Measurements from ENCODE around the gene GDA. TPM values are rescaled to one million over a fixed set of nuclear protein-coding genes. Genes with fewer than 3 reads are reported as not detected.

The GDA gene
- total and polyA plus RNA-seq, 2 of the 8 experiments (the other 6 are each of a cell fraction or from before 2014, with no cell fraction given), result 0.35 to 3.0 TPM

GRCh38 chr9:72133365-72134035, 15.7 kb upstream of the GDA start:
- H3K9me3 ChIP-seq (ENCODE audit: insufficient read depth in 2 of 2, low read depth in 1 of 2, low read length in 1 of 2), result no peaks in the 10 kb centered on the region; a peak in 1 of 4 replicates
- no peaks in the 10 kb centered on the region for H3K79me2 ChIP-seq (ENCODE audit: control insufficient read depth in 1 of 2, insufficient read depth in 2 of 2, low read length in 2 of 2)
- H2BK12ac ChIP-seq (ENCODE audit: low read depth, low read length), result no peak overlapping the region
- no peak overlapping the region for H3K14ac ChIP-seq (ENCODE audit: insufficient read length)
- H3K4me3 ChIP-seq (ENCODE audit: extremely low read depth in 1 of 4, insufficient read depth in 2 of 4, low read depth in 3 of 4, low read length in 4 of 4), result no peak overlapping the region
- H4K8ac ChIP-seq (ENCODE audit: extremely low read depth, insufficient read depth, low read length), result no peak overlapping the region
- no peaks in the 10 kb centered on the region for H3K23me2 ChIP-seq (ENCODE audit: low read depth, low read length)
- DNase-seq (ENCODE audit: low read depth in 1 of 2, low spot score in 2 of 2) (no peak), FAIRE-seq (no peak)
- H4K91ac ChIP-seq (replicated peaks; ENCODE audit: insufficient read length, low read length), result no peak overlapping the region
- H3K18ac ChIP-seq (ENCODE audit: extremely low read depth, low read length), result no peak overlapping the region
- H2AFZ ChIP-seq (ENCODE audit: low read length), result no peak overlapping the region
- no peaks in the 10 kb centered on the region for H3K36me3 ChIP-seq (ENCODE audit: control insufficient read depth in 2 of 4, insufficient read depth in 4 of 4, low read length in 3 of 4)
- no peak overlapping the region for H3K23ac ChIP-seq (ENCODE audit: insufficient read length)
- H3K56ac ChIP-seq (replicated peaks; ENCODE audit: insufficient read length, low read depth, low read length), result no peak overlapping the region
- no peak overlapping the region for H3K9ac ChIP-seq (replicated peaks in 1 of 4; ENCODE audit: extremely low read depth in 1 of 4, low read depth in 3 of 4, low read length in 3 of 4)
- POLR2A ChIA-PET (ENCODE audit: partially characterized antibody), result no interaction called here
- no peaks in the 10 kb centered on the region for H3K27me3 ChIP-seq (replicated peaks in 1 of 4; ENCODE audit: control insufficient read depth in 3 of 4, extremely low read depth in 1 of 4, insufficient read depth in 3 of 4, low read length in 3 of 4)
- no peak overlapping the region for H4K5ac ChIP-seq (ENCODE audit: insufficient read length, low read depth, low read length)
- H2BK120ac ChIP-seq (replicated peaks; ENCODE audit: low read depth, low read length), result no peak overlapping the region
- H3K79me1 ChIP-seq (ENCODE audit: low read depth, low read length), result no peaks in the 10 kb centered on the region
- H3K4me2 ChIP-seq (ENCODE audit: insufficient read depth in 1 of 2, low read depth in 2 of 2, low read length in 2 of 2), result no peak overlapping the region
- 98% methylated on average over 3 of the region's 3 CpGs; no CpG with 5 or more reads in 1 of the 2 experiments for WGBS, 2 experiments (ENCODE audit: extremely low coverage in 1 of 2, insufficient coverage in 1 of 2, insufficient read length in 1 of 2, insufficient replicate concordance in 2 of 2, low coverage in 1 of 2, low lambda C conversion rate in 2 of 2, missing lambda C conversion rate in 1 of 2)
- no peak overlapping the region for H2AK5ac ChIP-seq (ENCODE audit: low read depth, low read length)
- H3K4me1 ChIP-seq (replicated peaks in 1 of 4; ENCODE audit: control insufficient read depth in 3 of 4, insufficient read depth in 4 of 4, low read length in 3 of 4), result no peaks in the 10 kb centered on the region
- no peak overlapping the region for H2BK5ac ChIP-seq (ENCODE audit: low read depth, low read length)
- no peak overlapping the region for H3K4ac ChIP-seq (replicated peaks; ENCODE audit: insufficient read length, low read depth, low read length)
- H3K27ac ChIP-seq (ENCODE audit: low read depth, low read length), result no peak overlapping the region
- no peaks in the 10 kb centered on the region for H4K20me1 ChIP-seq (replicated peaks in 1 of 2; ENCODE audit: control insufficient read depth in 1 of 2, insufficient read depth in 2 of 2, low read length in 2 of 2)
- CTCF ChIA-PET (ENCODE audit: partially characterized antibody), result interaction anchor here (0.7 to 1.1 kb wide), 2 partner anchors 12 to 96 kb away, joined by 3 read pairs; no protein-coding TSS in a partner anchor
- no peak overlapping the region for H2BK20ac ChIP-seq (ENCODE audit: low read length)
- H2BK15ac ChIP-seq (ENCODE audit: low read length), result no peak overlapping the region
- TF ChIP-seq MAX (IDR thresholded peaks at IDR 0.05) (no peak), TEAD4 (IDR thresholded peaks at IDR 0.05; ENCODE audit: low read depth, low read length) (no peak), ATF2 (IDR thresholded peaks at IDR 0.05; ENCODE audit: low read length) (no peak), CEBPB (IDR thresholded peaks at IDR 0.05; ENCODE audit: low read depth, low read length) (no peak), USF2 (IDR thresholded peaks at IDR 0.05; ENCODE audit: low read length) (no peak), GABPA (IDR thresholded peaks at IDR 0.05; ENCODE audit: borderline replicate concordance, insufficient read depth, low read length) (no peak), BCL11A (IDR thresholded peaks at IDR 0.05; ENCODE audit: low read depth in 2 of 2, low read length in 2 of 2) (no peak), NRF1 (IDR thresholded peaks at IDR 0.05; ENCODE audit: low read depth, low read length) (no peak), EGR1 (IDR thresholded peaks at IDR 0.05; ENCODE audit: borderline replicate concordance, low read depth, low read length) (no peak), SP1 (IDR thresholded peaks at IDR 0.05; ENCODE audit: low read depth, low read length) (no peak), FOSL1 (IDR thresholded peaks at IDR 0.05; ENCODE audit: insufficient read depth, low read depth, low read length) (no peak)
